ENCODE data around the gene FAM240A. TPM values are rescaled to one million over a fixed set of nuclear protein-coding genes. Genes with fewer than 3 reads are reported as not detected.

FAM240A gene
- total RNA-seq, 2 experiments from 2014 or later = not detected

DNA sequence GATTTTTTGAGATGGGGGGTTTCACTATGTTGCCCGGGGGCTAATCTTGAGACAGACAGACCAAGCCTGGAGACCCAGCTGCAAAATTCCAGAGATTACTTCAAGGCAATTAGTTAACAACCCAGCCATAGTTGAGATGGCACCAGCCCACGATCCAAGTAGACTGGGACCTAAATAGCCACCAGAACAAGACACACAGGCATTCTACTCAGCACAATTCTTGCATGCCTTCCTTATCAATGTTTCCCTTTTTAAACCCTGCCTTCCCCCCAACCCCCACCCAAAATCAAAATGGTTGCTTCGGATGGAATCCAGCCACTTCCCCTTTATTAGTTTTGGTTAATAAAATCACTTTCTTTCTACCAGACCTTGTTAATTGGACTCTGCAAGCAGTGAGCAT is 28.6 kb downstream of the FAM240A start:
- DNase-seq = no peak
- no peak overlapping the region for H3K4me3 Mint-ChIP-seq
- no peaks in the 10 kb centered on the region for H3K4me1 Mint-ChIP-seq (ENCODE audit: low read depth)
- peaks cover 2% of the 10 kb centered on the region for H3K27me3 Mint-ChIP-seq (ENCODE audit: low read depth)
- H3K9me3 Mint-ChIP-seq = peaks cover 14% of the 10 kb centered on the region
- H3K36me3 Mint-ChIP-seq (ENCODE audit: low read depth) = no peaks in the 10 kb centered on the region
- CTCF ChIA-PET = interaction anchor here (0.6 to 1.0 kb wide), 3 partner anchors 152 to 798 kb away, joined by 3 to 5 read pairs (median 3); no protein-coding TSS in a partner anchor
- H3K27ac Mint-ChIP-seq = no peak overlapping the region
- intact Hi-C loops (cut with micrococcal nuclease) = no loop called here

DNA sequence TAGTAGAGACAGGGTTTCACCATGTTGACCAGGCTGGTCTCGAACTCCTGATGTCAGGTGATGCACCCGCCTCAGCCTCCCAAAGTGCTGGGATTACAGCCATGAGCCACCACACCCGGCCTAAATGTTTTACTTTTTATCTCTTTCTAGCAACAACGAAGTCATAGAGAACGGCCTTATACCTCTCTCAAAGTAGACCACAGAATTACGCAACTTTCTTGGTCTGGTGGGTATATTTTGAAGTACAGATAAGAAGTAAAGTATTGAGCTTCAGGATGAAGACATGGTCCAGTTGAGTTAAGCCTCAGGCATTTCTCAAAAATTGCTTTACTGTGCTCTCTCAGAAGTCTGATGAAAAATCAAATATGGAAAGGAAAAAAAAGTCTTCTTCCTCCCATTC is 30.6 kb downstream of the FAM240A start:
- CTCF ChIA-PET = interaction anchor here (1.5 kb wide), 1 partner anchor 13 kb away, joined by 3 read pairs; no protein-coding TSS in a partner anchor
- Mint-ChIP-seq H3K9me3 (peaks cover 14% of the 10 kb centered on the region), H3K27ac (no peak overlapping the region), H3K4me1 (ENCODE audit: low read depth) (no peaks in the 10 kb centered on the region), H3K27me3 (ENCODE audit: low read depth) (peaks cover 2% of the 10 kb centered on the region), H3K4me3 (no peak overlapping the region), H3K36me3 (ENCODE audit: low read depth) (no peaks in the 10 kb centered on the region)
- no peak for DNase-seq
- intact Hi-C loops (cut with micrococcal nuclease) = no loop called here

DNA sequence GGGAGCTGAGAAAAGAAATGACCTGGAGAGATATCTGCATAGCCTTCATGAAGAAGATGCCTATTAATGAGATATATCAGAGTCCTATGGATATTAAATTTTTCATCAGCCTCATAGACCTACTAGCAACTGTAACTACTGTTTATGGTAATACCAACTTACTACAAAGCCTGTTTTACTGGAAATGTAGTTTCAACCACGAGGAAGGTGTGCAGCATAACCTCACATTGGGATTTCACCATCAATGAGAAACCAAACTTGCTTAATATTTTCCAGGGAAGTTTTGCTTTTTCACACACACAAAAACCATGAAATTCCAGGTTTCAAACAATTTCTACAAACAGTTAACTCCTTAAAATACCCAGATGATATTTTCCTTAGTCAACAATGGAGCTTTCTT is 31.4 kb downstream of the FAM240A start:
- H3K27me3 Mint-ChIP-seq (ENCODE audit: low read depth) = peaks cover 2% of the 10 kb centered on the region
- no peak overlapping the region for H3K4me3 Mint-ChIP-seq
- CTCF ChIA-PET = interaction anchor here (1.5 kb wide), 1 partner anchor 14 kb away, joined by 3 read pairs; no protein-coding TSS in a partner anchor
- DNase-seq = no peak
- peaks cover 14% of the 10 kb centered on the region for H3K9me3 Mint-ChIP-seq
- intact Hi-C loops (cut with micrococcal nuclease) = no loop called here
- H3K27ac Mint-ChIP-seq = no peak overlapping the region
- H3K4me1 Mint-ChIP-seq (ENCODE audit: low read depth) = no peaks in the 10 kb centered on the region
- no peaks in the 10 kb centered on the region for H3K36me3 Mint-ChIP-seq (ENCODE audit: low read depth)

DNA sequence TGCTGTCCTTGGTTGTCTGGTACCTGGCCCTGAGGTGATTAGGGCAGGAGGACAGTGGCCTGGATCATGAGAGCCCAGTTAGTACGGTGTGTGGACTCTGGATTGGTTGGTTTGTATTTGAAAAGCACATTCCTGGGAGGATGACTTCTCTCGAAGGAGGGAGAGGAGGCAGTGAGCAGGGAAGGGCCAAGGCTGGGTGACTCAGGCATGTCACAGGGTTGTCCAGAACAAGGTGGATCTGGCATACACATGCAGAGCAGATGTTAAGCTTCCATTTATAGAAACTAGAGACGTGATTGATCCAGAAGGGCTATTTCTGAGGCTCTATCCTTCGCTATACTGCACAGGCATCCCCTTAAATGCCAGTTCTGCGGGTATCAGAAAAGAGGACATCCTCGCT is 34.4 kb downstream of the FAM240A start:
- peaks cover under 1% of the 10 kb centered on the region for H3K27me3 Mint-ChIP-seq (ENCODE audit: low read depth)
- no peak overlapping the region for H3K27ac Mint-ChIP-seq
- CTCF ChIA-PET = no interaction called here
- intact Hi-C loops (cut with micrococcal nuclease) = no loop called here
- peaks cover 3% of the 10 kb centered on the region for H3K9me3 Mint-ChIP-seq
- no peak for DNase-seq
- no peaks in the 10 kb centered on the region for H3K4me1 Mint-ChIP-seq (ENCODE audit: low read depth)
- H3K36me3 Mint-ChIP-seq (ENCODE audit: low read depth) = no peaks in the 10 kb centered on the region
- no peak overlapping the region for H3K4me3 Mint-ChIP-seq

DNA sequence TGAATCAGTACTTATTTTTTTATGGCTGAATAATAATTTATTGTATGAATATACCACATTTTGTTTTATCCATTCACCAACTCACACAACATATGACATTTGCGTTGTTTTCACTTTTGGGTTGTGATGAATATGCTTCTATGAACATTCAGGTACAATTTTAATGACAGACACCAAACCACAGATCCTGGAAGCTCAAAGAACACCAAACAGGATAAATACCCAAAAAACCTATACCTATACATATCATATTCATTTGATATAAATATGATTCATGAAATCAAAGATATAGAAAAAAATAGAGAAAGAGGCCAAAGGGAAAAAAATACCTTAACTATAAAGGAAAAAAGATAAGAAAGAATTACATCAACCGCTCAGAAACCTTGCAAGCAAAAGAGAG is 35.8 kb downstream of the FAM240A start:
- Mint-ChIP-seq H3K36me3 (ENCODE audit: low read depth) (no peaks in the 10 kb centered on the region), H3K27me3 (ENCODE audit: low read depth) (no peaks in the 10 kb centered on the region)
- CTCF ChIA-PET = no interaction called here

DNA sequence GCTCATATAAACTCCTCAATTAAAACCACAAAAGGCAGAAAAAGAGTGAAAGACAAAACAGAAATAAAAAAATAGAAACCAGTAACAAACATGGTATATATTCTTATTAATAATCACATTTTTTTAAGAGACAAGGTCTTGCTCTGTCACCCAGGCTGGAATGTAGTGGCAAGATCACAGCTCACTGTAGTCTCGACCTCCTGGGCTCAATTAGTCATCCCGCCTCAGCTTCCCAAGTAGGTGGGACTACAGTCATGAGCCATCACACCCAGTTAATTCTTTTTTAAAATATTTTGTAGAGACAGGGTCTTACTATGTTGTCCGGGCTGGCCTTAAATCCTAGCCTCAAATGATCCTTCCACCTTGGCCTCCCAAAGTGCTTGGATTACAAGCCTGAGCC is 37.1 kb downstream of the FAM240A start:
- Mint-ChIP-seq H3K27me3 (ENCODE audit: low read depth) (no peaks in the 10 kb centered on the region), H3K27ac (no peak overlapping the region), H3K4me3 (no peak overlapping the region), H3K36me3 (ENCODE audit: low read depth) (no peaks in the 10 kb centered on the region), H3K4me1 (ENCODE audit: low read depth) (no peaks in the 10 kb centered on the region), H3K9me3 (peaks cover 11% of the 10 kb centered on the region)
- CTCF ChIA-PET = interaction anchor here (0.6 to 2.0 kb wide), 2 partner anchors 120 to 161 kb away, joined by 3 to 6 read pairs; no protein-coding TSS in a partner anchor
- intact Hi-C loops (cut with micrococcal nuclease) = no loop called here
- DNase-seq = no peak

More for the DNA sequence above, 35.8 kb downstream of the FAM240A start:
- Mint-ChIP-seq H3K4me3 (no peak overlapping the region), H3K4me1 (ENCODE audit: low read depth) (no peaks in the 10 kb centered on the region), H3K27ac (no peak overlapping the region), H3K9me3 (peaks cover 11% of the 10 kb centered on the region)
- DNase-seq = no peak
- intact Hi-C loops (cut with micrococcal nuclease) = no loop called here

DNA sequence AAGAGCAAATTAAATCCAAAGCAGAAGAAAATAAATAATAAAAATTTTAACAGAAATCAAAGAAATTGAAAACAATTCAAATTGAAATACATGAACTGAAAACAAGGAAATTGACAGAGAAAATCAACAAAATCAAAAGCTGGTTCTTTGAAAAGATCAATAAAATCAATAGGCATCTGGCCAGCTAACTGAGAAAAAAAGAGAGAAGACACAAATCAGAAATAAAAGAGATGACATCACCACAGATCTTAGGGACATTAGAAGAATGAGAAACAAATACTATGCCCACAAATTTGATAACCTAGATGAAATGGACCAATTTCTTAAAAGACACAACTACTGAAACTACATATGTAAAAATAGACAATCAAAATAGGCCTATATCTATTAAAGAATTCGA is 38.8 kb downstream of the FAM240A start:
- Mint-ChIP-seq H3K4me3 (no peak overlapping the region), H3K36me3 (ENCODE audit: low read depth) (no peaks in the 10 kb centered on the region), H3K27me3 (ENCODE audit: low read depth) (no peaks in the 10 kb centered on the region), H3K9me3 (peaks cover 11% of the 10 kb centered on the region), H3K27ac (no peak overlapping the region), H3K4me1 (ENCODE audit: low read depth) (no peaks in the 10 kb centered on the region)
- CTCF ChIA-PET = interaction anchor here (2.0 kb wide), 1 partner anchor 163 kb away, joined by 6 read pairs; no protein-coding TSS in a partner anchor
- no peak for DNase-seq
- intact Hi-C loops (cut with micrococcal nuclease) = no loop called here

DNA sequence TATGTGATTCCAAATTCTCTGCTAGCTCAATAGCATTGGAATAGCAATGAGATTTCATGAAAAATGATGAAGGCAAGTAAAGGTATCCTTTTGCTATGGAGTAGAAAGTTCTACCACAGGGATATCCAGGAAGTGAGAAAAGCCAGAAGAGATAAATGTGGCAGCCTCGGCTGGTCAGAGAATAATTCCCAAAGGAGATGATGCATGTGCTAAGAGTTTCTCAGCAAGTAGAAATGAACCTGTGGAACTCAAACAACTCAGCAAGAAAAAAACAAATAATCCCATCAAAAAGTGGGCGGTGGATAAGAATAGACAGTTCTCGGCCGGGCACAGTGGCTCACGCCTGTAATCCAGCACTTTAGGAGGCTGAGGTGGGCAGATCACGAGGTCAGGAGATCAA is 42.9 kb downstream of the FAM240A start:
- CTCF ChIA-PET = no interaction called here
- intact Hi-C loops (cut with micrococcal nuclease) = no loop called here
- Mint-ChIP-seq H3K4me1 (ENCODE audit: low read depth) (no peaks in the 10 kb centered on the region), H3K4me3 (no peak overlapping the region), H3K27ac (no peak overlapping the region), H3K9me3 (peaks cover 11% of the 10 kb centered on the region), H3K36me3 (ENCODE audit: low read depth) (no peaks in the 10 kb centered on the region), H3K27me3 (ENCODE audit: low read depth) (no peaks in the 10 kb centered on the region)
- no peak for DNase-seq

DNA sequence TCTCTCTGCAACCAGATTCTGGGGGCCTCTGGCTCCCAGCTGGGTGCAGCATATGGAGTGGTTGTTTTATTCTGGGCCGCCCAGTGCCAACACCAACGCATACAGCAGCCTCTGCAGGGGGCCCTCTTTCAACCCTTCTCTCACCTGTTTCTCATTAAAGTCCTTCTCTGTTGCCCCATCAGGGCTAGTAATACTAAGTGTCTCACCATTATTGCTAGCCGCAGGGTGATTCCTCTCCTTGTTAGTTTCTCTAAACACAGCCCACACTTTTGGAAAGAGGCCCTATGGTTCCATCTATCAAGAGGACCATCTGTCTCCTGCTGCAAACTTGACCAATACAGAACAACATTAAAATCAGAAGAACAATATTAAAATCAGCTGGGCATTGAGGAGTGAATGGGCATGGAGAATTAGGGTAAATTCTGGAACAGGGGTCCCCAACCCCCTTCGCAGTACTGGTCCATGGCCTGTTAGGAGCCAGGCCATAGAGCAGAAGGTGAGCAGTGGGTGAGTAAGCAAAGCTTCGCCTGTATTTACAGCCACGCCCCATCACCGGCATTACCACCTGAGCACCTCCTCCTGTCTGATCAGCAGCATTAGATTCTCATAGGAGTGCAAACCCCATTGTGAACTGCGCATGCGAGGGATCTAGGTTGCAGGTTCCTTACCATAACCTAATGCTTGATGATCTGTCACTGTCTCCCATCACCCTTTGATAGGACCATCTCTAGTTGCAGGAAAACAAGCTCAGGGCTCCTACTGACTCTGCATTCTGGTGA is 44.6 kb downstream of the FAM240A start:
- Mint-ChIP-seq H3K9me3 (peaks cover 6% of the 10 kb centered on the region), H3K27me3 (ENCODE audit: low read depth) (no peaks in the 10 kb centered on the region), H3K4me1 (ENCODE audit: low read depth) (no peaks in the 10 kb centered on the region), H3K36me3 (ENCODE audit: low read depth) (no peaks in the 10 kb centered on the region), H3K27ac (no peak overlapping the region), H3K4me3 (no peak overlapping the region)
- CTCF ChIA-PET = no interaction called here
- no peak for DNase-seq
- intact Hi-C loops (cut with micrococcal nuclease) = no loop called here

DNA sequence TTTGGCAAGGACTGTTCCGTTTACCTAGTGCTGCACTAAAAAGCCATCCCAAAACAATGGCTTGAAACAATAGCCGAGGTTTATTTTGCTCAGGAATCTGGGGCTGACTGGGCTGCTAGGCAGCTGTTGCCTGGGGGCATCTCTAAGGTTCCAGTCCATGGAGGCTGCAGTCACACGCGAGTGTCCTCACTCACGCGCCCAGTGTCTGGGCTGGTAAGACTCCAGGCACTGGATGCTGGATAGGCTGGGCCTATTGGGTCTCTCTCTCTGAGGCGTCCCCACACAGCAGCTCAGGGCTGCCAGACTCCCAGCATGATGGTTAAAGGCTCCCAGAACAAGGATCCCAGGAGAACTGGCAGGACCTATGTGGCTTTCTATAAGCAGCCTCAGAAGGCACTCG is 47.0 kb downstream of the FAM240A start:
- Mint-ChIP-seq H3K9me3 (no peaks in the 10 kb centered on the region), H3K4me1 (ENCODE audit: low read depth) (no peaks in the 10 kb centered on the region), H3K27ac (no peak overlapping the region), H3K36me3 (ENCODE audit: low read depth) (no peaks in the 10 kb centered on the region), H3K27me3 (ENCODE audit: low read depth) (no peaks in the 10 kb centered on the region), H3K4me3 (no peak overlapping the region)
- CTCF ChIA-PET = interaction anchor here (0.6 kb wide), 1 partner anchor 673 kb away, joined by 3 read pairs; no protein-coding TSS in a partner anchor
- DNase-seq = no peak
- intact Hi-C loops (cut with micrococcal nuclease) = no loop called here

DNA sequence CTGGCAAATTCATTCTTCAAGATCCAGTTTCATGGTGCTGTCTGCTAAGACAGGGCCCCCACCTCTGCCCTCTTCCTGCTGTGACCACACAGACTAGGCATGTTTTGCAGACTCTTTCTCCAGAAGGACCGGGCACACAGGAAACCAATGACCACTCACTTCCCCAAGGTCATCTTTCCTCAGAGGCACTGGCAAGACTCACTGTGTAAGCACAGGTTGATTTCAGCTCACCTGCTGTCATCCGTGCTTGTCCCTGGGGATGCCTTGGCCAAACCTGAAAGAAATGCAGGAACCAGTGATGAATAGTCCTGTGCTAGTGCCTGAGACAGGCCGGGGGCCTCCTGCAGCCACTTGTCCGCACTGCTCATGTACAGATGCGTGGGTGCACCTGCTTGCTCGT is 47.7 kb downstream of the FAM240A start:
- DNase-seq = no peak

DNA sequence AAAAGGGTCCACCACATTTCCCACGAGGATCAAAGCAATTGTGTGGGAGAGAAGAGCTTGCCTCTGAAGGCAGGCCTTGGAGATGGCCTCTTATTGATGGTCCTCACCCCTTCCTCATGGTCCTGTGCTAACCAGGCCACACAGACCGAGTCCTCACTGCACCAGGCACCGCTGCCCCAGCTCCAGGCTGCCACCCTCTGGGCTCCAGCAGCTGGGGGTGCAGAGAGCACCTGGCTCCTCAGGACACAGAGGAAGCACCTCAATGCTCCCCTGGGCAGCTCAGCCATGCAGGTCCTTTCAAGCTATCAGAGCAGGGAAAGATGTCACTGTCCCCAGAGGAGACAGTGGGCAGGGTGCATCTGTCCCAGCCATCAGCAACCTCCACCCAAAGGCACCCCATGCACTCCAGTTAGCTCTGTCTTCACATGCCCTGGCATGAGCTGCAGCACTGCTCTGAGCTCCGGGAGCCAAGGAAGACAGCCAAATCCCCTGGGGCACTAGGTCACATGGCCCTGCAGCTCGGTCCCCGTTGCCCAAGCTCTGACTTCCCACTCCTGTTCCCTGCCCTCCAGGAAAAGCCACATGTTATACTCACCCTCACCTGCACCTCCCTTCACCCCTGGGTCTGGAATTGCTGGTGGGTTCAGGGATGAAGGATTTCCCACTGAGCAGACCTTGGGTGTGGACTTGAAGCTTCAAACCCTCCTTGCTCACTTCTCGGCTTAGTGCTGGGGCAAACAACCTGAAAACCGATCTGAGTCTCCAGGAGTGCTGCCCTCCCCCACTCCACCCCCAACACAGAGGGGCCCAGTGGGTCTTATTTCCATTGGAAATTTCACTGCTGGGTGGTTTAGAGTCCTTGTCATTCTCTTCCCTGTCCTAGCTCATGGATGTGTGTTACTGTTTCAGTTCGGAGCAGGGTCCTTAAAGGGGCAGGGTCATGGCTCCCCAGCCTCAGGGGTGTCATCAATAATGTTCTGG is 48.5 kb downstream of the FAM240A start:
- Mint-ChIP-seq H3K4me1 (ENCODE audit: low read depth) (no peaks in the 10 kb centered on the region), H3K4me3 (no peak overlapping the region), H3K27me3 (ENCODE audit: low read depth) (no peaks in the 10 kb centered on the region), H3K27ac (no peak overlapping the region), H3K9me3 (no peaks in the 10 kb centered on the region), H3K36me3 (ENCODE audit: low read depth) (no peaks in the 10 kb centered on the region)
- DNase-seq = no peak
- CTCF ChIA-PET = interaction anchor here (1.1 kb wide), 1 partner anchor 172 kb away, joined by 6 read pairs; no protein-coding TSS in a partner anchor
- intact Hi-C loops (cut with micrococcal nuclease) = no loop called here

More for the DNA sequence above, 47.7 kb downstream of the FAM240A start:
- H3K4me3 Mint-ChIP-seq = no peak overlapping the region
- H3K36me3 Mint-ChIP-seq (ENCODE audit: low read depth) = no peaks in the 10 kb centered on the region
- H3K27me3 Mint-ChIP-seq (ENCODE audit: low read depth) = no peaks in the 10 kb centered on the region
- no peaks in the 10 kb centered on the region for H3K9me3 Mint-ChIP-seq
- no peak overlapping the region for H3K27ac Mint-ChIP-seq
- no peaks in the 10 kb centered on the region for H3K4me1 Mint-ChIP-seq (ENCODE audit: low read depth)
- intact Hi-C loops (cut with micrococcal nuclease) = no loop called here
- CTCF ChIA-PET = interaction anchor here (1.1 kb wide), 1 partner anchor 172 kb away, joined by 6 read pairs; no protein-coding TSS in a partner anchor

Data from activated naive CD4-positive, alpha-beta T cell treated with anti-CD3 and anti-CD28 coated beads for 36 hours (primary cell).